A549 (cell line): ENCODE results near the gene PDILT.

Experiments
- CHD2 ChIP-seq: fragments of 150-350 bp; IDR thresholded peaks from 2 replicates; pipeline ENCODE4 v1.6.1; 2014; ENCODE audit warnings: low read length; ENCODE audit not compliant: partially characterized antibody
- CTCF ChIP-seq: fragments of >200 bp; sonication (Bioruptor Twin); formaldehyde crosslinking; IDR thresholded peaks from 3 replicates; pipeline ENCODE4 v1.5.1; 2016
- PBX3 ChIP-seq: IDR thresholded peaks from 2 replicates; pipeline ENCODE4 v1.6.1; 2012
- POLR2A ChIP-seq: IDR thresholded peaks from 2 replicates; pipeline ENCODE4 v1.6.1; 2012; ENCODE audit warnings: mild to moderate bottlenecking, low read length
- RAD21 ChIP-seq, 2 experiments: fragments of >200 bp in 1 of 2; sonication (Bioruptor Twin) in 1 of 2; formaldehyde crosslinking in 1 of 2; IDR thresholded peaks in 1 of 2; conservative IDR thresholded peaks in 1 of 2; 2 replicates in 1 of 2; 3 replicates in 1 of 2; pipeline ENCODE4 v1.6.1; 2012 to 2018; ENCODE audit warnings: inconsistent platforms in 1 of 2
- ZFP36 ChIP-seq: fragments of 450-650 bp; IDR thresholded peaks from 2 replicates; pipeline ENCODE4 v1.6.1; 2014; ENCODE audit warnings: borderline replicate concordance; ENCODE audit not compliant: partially characterized antibody

DNA sequence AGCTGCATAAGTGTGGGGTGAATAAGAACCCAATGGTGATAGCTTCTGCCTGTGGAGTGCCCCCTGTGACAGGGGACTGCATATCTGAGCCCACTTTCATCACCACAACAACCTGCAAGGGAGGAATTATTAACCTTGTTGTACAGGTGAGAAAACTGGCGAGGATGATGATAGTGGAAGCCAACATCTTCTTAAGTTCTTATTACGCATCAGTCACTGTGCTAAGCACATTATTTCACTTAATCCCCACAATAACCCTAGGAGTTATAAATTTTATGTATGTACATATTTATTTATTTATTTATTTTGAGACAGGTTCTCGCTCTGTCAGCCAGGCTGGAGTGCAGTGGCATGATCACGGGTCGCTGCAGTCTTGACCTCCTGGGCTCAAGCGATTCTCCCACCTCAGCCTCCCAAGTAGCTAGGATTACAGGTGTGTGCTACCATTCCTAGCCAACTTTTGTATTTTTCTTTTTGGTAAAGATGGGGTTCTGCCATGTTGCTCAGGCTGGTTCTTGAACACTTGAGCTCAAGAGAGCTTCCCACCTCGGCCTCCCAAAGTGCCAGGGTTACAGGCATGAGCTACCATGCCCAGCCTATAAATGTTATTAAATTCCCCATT lies 7.6 kb downstream of the PDILT start:
- TF ChIP-seq POLR2A = no peak
- no peak for TF ChIP-seq CTCF
- no peak for TF ChIP-seq CHD2
- TF ChIP-seq ZFP36 = no peak
- TF ChIP-seq RAD21 (conservative IDR thresholded peaks at IDR 0.05 in 1 of 2, IDR thresholded peaks at IDR 0.05 in 1 of 2) = no peak
- TF ChIP-seq PBX3 = no peak
